GM12864 (cell line): ENCODE results near the gene ITPKC.

Experiments
- DNase-seq: peaks from one replicate; pipeline ENCODE4 v3.0.0-alpha.2; 2011; ENCODE audit warnings: low read depth
- H3K4me3 ChIP-seq: 2 replicates; pipeline ENCODE4 v1.5.1; 2011; ENCODE audit warnings: mild to moderate bottlenecking, low read depth, low read length, control low read depth
- CTCF ChIP-seq: IDR thresholded peaks from 2 replicates; pipeline ENCODE4 v1.5.1; 2011; ENCODE audit warnings: low read depth, mild to moderate bottlenecking, moderate library complexity, low read length, control low read depth, inconsistent platforms; ENCODE audit errors: missing control alignments

The ITPKC gene

GRCh38 chr19:40713939-40714338 lies 3.0 kb upstream of the ITPKC start:
- TF ChIP-seq CTCF: no peak
- DNase-seq: no peak
- no peak overlapping the region for H3K4me3 ChIP-seq

GRCh38 chr19:40714441-40715299 lies 2.2 kb upstream of the ITPKC start:
- peak; percentile 64 for DNase-seq
- TF ChIP-seq CTCF: no peak
- H3K4me3 ChIP-seq: peak overlapping the region; percentile 83

GRCh38 chr19:40716031-40716481 lies 856 bp upstream of the ITPKC start:
- no peak for TF ChIP-seq CTCF
- peak; percentile 43 for DNase-seq
- peak overlapping the region; percentile 83 for H3K4me3 ChIP-seq

GRCh38 chr19:40717325-40717879 lies 490 bp downstream of the ITPKC start:
- peak overlapping the region; percentile 83 for H3K4me3 ChIP-seq
- no peak for TF ChIP-seq CTCF
- no peak for DNase-seq

- peak overlapping the region; percentile 83 for H3K4me3 ChIP-seq
- DNase-seq: no peak
- TF ChIP-seq CTCF: no peak
Observed at GRCh38 chr19:40717880-40718773, 1.2 kb downstream of the ITPKC start.

GRCh38 chr19:40718774-40719391 lies 2.0 kb downstream of the ITPKC start:
- DNase-seq: no peak
- peak overlapping the region; percentile 83 for H3K4me3 ChIP-seq
- TF ChIP-seq CTCF: no peak
